Measurements from ENCODE around the gene ARSB.

DNA sequence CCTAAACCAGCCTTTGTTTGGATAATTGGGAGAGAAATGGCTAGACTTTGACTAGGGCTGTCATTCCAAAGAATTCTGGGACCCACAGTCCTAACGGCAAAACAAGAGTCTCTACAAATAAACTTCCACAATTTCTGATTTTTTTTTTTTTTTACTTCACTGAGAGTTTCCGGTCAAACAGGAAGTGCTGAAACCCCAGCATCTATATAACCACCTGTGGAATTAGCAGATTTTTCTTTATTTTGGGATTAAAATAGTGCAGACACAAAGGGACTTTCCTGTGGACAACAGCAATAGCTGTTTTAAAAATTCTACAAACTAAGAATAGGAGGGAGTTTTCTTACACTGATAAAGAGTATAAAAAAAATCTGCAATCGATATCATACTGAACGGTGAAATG is 157.4 kb downstream of the ARSB start:
- TF ChIP-seq EZH2 (IDR thresholded peaks at IDR 0.05; ENCODE audit: borderline replicate concordance, insufficient read depth, low read depth, low read length, poor library complexity, severe bottlenecking): no peak
- TF ChIP-seq, protein P1, sequence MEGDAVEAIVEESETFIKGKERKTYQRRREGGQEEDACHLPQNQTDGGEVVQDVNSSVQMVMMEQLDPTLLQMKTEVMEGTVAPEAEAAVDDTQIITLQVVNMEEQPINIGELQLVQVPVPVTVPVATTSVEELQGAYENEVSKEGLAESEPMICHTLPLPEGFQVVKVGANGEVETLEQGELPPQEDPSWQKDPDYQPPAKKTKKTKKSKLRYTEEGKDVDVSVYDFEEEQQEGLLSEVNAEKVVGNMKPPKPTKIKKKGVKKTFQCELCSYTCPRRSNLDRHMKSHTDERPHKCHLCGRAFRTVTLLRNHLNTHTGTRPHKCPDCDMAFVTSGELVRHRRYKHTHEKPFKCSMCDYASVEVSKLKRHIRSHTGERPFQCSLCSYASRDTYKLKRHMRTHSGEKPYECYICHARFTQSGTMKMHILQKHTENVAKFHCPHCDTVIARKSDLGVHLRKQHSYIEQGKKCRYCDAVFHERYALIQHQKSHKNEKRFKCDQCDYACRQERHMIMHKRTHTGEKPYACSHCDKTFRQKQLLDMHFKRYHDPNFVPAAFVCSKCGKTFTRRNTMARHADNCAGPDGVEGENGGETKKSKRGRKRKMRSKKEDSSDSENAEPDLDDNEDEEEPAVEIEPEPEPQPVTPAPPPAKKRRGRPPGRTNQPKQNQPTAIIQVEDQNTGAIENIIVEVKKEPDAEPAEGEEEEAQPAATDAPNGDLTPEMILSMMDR (IDR thresholded peaks at IDR 0.05): no peak
